ENCODE data around the gene WDR5B. TPM values are rescaled to one million over a fixed set of nuclear protein-coding genes. Genes with fewer than 3 reads are reported as not detected.
"Not testable (repeated sequence)": the region's sequence is repeated elsewhere in the genome, so short reads cannot be mapped to it uniquely, and the experiment has no call there.

Gene WDR5B
- total RNA-seq, 1 donor from 2014 or later, result 5.6 TPM

DNA sequence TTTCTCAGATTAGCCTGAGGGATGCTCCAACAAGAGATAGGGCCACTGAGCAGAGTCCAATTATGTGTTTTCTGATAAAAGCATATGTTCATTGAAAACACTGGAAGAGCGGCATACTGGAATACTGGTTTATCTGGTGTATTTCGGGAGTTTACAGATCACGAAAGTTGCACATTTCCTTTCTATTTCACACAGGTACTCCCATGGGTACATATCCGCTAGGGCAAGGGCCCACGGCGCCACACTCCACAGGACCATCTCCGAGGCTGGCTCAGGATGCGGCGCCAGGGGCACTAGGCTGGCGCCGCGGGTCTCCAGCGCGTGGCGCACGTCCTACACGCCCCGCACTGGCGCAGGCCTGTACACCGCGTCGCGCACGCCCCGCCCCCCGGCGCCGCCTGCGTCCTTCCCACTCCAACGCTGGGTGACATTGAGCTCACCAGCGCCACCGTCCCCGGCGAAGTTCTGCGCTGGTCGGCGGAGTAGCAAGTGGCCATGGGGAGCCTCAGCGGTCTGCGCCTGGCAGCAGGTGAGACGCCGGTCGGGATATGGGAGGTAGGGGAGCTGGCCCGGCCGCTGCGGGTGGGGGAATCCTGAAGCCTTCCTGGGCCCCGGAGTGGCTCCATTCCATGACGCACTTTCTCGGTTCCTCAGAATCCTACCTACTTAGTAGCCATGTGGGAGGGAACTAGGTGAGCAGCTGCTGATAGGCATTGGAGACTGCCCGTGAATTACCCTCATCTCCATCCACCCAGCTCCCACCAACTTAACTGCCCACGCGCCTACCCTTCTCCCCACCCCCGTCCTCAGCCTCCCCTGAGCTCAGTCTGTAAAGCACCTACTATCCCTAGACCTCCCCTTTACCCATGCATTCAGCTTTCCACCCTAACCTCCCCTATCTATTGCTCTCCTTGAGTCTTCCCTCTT lies 31.8 kb downstream of the WDR5B start, which contains the start of gene FAM162A:
TSS of gene FAM162A (plus strand) at position 412 of the 927 bp plus-strand sequence. CDS start at position 496, 84 bp downstream.
- no peaks in the 10 kb centered on the region for H3K9me3 Mint-ChIP-seq
- H3K4me1 Mint-ChIP-seq (ENCODE audit: low read depth), result peaks cover 81% of the 10 kb centered on the region
- no peaks in the 10 kb centered on the region for H3K27me3 Mint-ChIP-seq (ENCODE audit: insufficient read depth)
- peaks cover 23% of the 10 kb centered on the region for H3K36me3 Mint-ChIP-seq (ENCODE audit: low read depth)
- peak within 1 kb of the TSS; percentile 90 for H3K27ac Mint-ChIP-seq
- intact Hi-C loops (cut with micrococcal nuclease), result loop anchor here (1.0 to 10.0 kb wide), 13 partner anchors 19 to 1639 kb away; partner anchors contain the start of genes EAF2, GOLGB1, GTF2E1 and IQCB1
- peak; percentile 93 for DNase-seq (ENCODE audit: low spot score)
- peak within 1 kb of the TSS; percentile 96 for H3K4me3 Mint-ChIP-seq

DNA sequence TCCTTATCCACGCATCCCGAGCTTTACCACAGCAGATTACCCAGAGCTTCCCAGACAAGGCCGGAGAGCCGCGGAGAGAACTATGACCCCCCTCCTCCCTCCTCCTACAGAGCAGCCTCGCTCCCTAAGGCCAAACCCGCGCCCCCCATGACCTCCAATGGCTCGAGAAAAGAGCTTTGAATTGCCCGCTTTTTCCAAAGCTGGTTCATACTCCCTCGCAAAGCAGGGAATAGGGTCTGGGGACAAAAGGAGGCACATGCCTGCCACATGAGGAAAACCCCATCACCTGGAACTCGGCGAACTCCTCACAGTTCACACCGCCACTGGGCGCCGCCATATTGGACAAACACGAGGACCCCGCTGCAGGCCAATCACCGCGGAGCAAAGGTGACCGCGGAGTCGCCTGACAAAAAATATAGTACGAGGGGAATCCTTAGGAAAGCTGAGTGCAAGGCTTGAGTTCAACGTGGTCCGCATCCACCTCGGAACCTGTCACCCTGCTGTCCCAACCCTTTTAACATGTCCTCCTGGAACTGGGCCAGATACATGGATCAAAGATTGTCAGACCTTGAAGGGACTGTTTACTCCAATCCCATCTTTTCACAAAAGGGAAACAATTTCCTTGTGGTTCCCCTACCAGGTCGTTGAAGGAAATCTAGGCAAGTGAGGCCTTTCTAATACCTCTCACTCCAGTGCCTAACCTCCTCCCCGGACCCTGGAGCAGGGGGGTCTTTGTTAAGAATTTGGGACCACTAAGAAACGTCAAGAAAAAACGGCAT lies 32.8 kb downstream of the WDR5B start, which contains the start of gene MIX23:
TSS of gene MIX23 (minus strand) at position 344 of the 779 bp plus-strand sequence. CDS start at position 337, 7 bp downstream.
- no peaks in the 10 kb centered on the region for H3K27me3 Mint-ChIP-seq (ENCODE audit: insufficient read depth)
- peaks cover 83% of the 10 kb centered on the region for H3K4me1 Mint-ChIP-seq (ENCODE audit: low read depth)

DNA sequence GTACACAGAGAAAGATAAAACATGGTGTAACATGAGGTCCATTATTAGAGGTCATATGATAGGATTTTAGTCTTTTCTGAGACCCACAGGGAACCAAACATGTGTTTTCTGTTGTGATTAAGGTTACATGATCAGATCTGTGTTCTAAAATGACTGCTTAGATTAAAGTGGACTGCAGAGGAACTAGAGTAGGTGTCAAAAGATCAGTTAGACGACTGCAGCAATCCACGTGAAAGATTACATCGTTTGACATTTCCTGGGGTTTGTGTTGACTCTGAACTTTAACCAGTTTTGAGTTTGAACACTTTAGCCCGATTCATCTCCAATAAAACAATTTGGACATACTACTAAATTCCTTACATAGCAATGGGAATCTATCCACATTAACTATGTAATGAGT lies 37.9 kb downstream of the WDR5B start:
- H3K4me3 Mint-ChIP-seq, result no peak overlapping the region
- no peaks in the 10 kb centered on the region for H3K9me3 Mint-ChIP-seq
- peaks cover 54% of the 10 kb centered on the region for H3K4me1 Mint-ChIP-seq (ENCODE audit: low read depth)
- peaks cover 24% of the 10 kb centered on the region for H3K36me3 Mint-ChIP-seq (ENCODE audit: low read depth)
- H3K27me3 Mint-ChIP-seq (ENCODE audit: insufficient read depth), result no peaks in the 10 kb centered on the region
- H3K27ac Mint-ChIP-seq, result peak overlapping the region; percentile 43
- intact Hi-C loops (cut with micrococcal nuclease), result no loop called here
- DNase-seq (ENCODE audit: low spot score), result no peak

More for the DNA sequence above, 32.8 kb downstream of the WDR5B start, which contains the start of gene MIX23:
- intact Hi-C loops (cut with micrococcal nuclease), result loop anchor here (2.0 to 10.0 kb wide), 4 partner anchors 412 to 1638 kb away; partner anchors contain the start of genes EAF2, GTF2E1, IQCB1 and RABL3
- peak within 1 kb of the TSS; percentile 90 for H3K27ac Mint-ChIP-seq
- H3K4me3 Mint-ChIP-seq, result peak within 1 kb of the TSS; percentile 96
- peaks cover 22% of the 10 kb centered on the region for H3K36me3 Mint-ChIP-seq (ENCODE audit: low read depth)
- DNase-seq (ENCODE audit: low spot score), result peak; percentile 79
- H3K9me3 Mint-ChIP-seq, result no peaks in the 10 kb centered on the region

DNA sequence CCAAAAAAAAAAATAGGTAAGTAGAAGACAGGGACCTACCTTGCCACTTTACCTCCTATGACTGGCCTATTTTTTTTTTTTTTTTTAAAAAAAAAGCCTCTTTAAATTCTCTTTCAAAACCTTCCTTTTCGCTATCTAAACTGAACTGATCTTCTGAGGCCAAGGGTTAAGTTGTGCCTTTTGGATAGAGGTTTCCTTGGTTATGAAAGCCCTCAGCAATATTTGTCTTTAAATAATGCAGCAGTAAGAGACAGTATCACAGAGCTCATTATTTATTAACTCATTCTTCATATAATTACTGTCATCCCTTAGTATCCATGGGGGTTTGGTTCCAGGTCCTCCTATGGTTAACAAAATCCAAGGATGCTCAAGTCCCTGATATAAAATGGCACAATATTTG lies 41.8 kb downstream of the WDR5B start:
- DNase-seq (ENCODE audit: low spot score), result no peak
- Mint-ChIP-seq H3K36me3 (ENCODE audit: low read depth) (peaks cover 35% of the 10 kb centered on the region), H3K4me1 (ENCODE audit: low read depth) (peaks cover 28% of the 10 kb centered on the region), H3K9me3 (no peaks in the 10 kb centered on the region), H3K4me3 (no peak overlapping the region), H3K27ac (no peak overlapping the region), H3K27me3 (ENCODE audit: insufficient read depth) (no peaks in the 10 kb centered on the region)
- intact Hi-C loops (cut with micrococcal nuclease), result no loop called here

DNA sequence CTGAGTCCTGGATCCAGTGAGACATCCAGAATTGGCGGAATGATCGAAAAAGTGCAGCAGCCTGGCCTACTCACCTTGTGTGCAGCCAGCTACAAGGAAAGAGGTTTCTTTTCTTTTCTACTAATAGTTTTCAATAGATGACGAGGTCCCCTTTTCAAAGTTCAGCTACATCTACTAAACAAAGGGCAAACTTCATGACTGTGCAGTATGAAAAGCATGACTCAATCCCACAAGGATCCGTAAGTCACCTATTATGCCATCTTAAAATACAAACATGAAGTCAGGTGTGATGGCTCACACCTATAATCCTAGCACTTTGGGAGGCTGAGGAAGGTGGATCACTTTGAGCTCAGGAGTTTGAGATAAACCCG lies 49.5 kb downstream of the WDR5B start:
- intact Hi-C loops (cut with micrococcal nuclease), result no loop called here
- no peak overlapping the region for H3K27ac Mint-ChIP-seq
- H3K27me3 Mint-ChIP-seq (ENCODE audit: insufficient read depth), result no peaks in the 10 kb centered on the region
- no peaks in the 10 kb centered on the region for H3K9me3 Mint-ChIP-seq
- H3K36me3 Mint-ChIP-seq (ENCODE audit: low read depth), result peaks cover 51% of the 10 kb centered on the region
- DNase-seq (ENCODE audit: low spot score), result no peak
- no peak overlapping the region for H3K4me3 Mint-ChIP-seq
- H3K4me1 Mint-ChIP-seq (ENCODE audit: low read depth), result peaks cover 52% of the 10 kb centered on the region

DNA sequence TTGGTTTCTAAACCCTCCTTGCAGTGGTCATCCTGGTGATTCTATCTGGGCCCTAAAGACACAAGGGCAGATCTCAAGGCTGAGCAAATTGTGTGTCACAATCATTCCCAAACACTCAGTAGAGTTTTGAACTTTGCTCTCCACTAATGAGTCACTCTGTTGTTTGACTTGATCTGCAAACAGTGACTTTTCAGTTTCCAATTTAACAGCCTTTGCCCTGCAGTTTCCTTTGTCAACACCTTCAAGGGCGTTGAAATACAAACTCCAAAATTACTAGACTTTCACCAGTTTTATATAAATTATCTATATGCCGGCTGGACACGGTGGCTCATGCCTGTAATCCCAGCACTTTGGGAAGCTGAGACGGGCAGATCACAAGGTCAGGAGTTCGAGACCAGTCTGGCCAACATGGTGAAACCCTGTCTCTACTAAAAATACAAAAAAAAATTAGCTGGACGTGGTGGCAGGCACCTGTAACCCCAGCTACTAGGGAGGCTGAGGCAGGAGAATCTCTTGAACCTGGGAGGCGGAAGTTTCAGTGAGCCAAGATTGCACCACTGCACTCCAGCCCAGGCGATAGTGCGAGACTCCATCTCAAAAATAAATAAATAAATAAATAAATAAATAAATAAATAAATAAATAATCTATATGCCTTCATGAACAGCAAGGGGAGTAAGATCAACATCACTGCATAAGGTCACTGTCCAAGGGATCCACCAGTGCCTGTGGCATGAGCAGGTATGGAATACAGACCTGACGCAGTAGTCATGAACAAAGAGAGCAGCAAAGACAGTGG lies 50.1 kb downstream of the WDR5B start:
- Mint-ChIP-seq H3K27ac (peak overlapping the region; percentile 91), H3K4me3 (peak overlapping the region; percentile 15), H3K36me3 (ENCODE audit: low read depth) (peaks cover 47% of the 10 kb centered on the region), H3K4me1 (ENCODE audit: low read depth) (peaks cover 47% of the 10 kb centered on the region)
- intact Hi-C loops (cut with micrococcal nuclease), result loop anchor here (1.0 kb wide), 10 partner anchors 19 to 819 kb away; partner anchors contain the start of genes FAM162A and WDR5B
- H3K27me3 Mint-ChIP-seq (ENCODE audit: insufficient read depth); DNase-seq (ENCODE audit: low spot score); H3K9me3 Mint-ChIP-seq: not testable (repeated sequence)

DNA sequence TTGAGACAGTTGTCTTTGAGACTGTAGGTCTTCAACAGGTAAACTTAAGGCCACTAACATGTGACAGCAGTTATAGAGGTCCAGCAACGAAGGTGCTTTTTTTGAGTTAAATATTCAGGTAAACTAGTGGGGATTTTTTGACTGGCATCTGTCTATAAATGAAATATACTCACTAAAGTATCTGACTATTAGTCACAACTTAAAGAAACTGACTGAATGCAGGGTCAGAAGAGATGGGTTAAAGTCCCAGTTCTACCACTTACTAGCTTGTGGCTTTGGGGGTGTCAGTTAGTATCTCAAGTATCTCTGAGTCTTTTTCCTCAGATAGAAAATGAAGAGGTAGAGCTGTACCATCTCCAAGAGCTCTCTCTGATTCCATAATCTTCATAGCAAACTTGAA lies 50.8 kb downstream of the WDR5B start:
- no peak for DNase-seq (ENCODE audit: low spot score)
- intact Hi-C loops (cut with micrococcal nuclease), result loop anchor here (1.0 kb wide), 10 partner anchors 19 to 819 kb away; partner anchors contain the start of genes FAM162A and WDR5B
- Mint-ChIP-seq H3K4me1 (ENCODE audit: low read depth) (peaks cover 47% of the 10 kb centered on the region), H3K27ac (peak overlapping the region; percentile 91), H3K36me3 (ENCODE audit: low read depth) (peaks cover 45% of the 10 kb centered on the region), H3K4me3 (peak overlapping the region; percentile 42), H3K9me3 (no peaks in the 10 kb centered on the region), H3K27me3 (ENCODE audit: insufficient read depth) (no peaks in the 10 kb centered on the region)

DNA sequence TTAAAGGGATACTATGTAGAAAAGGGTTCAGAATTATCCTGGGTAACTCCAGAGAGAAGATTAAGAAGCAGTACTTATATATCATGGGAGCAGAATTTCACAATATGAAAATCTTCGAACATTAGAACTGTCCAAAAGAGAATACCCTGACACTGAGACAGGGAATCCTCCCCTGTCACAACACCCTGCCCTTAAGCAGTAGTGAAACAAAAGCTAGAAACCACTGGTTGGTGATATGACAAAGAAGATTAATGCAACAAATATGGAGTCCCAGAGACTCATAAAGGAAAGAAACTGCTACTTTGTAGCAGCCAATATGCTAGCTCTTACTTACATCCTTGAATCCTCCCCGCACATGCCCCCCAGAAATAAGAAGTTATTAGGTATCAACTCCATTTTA lies 51.4 kb downstream of the WDR5B start:
- H3K27me3 Mint-ChIP-seq (ENCODE audit: insufficient read depth), result no peaks in the 10 kb centered on the region
- intact Hi-C loops (cut with micrococcal nuclease), result no loop called here
- no peaks in the 10 kb centered on the region for H3K9me3 Mint-ChIP-seq
- peak overlapping the region; percentile 42 for H3K4me3 Mint-ChIP-seq
- peak overlapping the region; percentile 91 for H3K27ac Mint-ChIP-seq
- peaks cover 46% of the 10 kb centered on the region for H3K4me1 Mint-ChIP-seq (ENCODE audit: low read depth)
- no peak for DNase-seq (ENCODE audit: low spot score)
- peaks cover 45% of the 10 kb centered on the region for H3K36me3 Mint-ChIP-seq (ENCODE audit: low read depth)

Other genes with a start within 250 kb of the WDR5B start
- gene CASR, start 232.4 kb downstream of the WDR5B start, total RNA-seq, result not detected in 2 replicates
- not detected in 2 replicates for gene CSTA, start 90.8 kb downstream of the WDR5B start, total RNA-seq
- gene MIX23, start 32.8 kb downstream of the WDR5B start, total RNA-seq, result 106 and 111 TPM in 2 replicates
- 63.7 and 70.0 TPM in 2 replicates for gene FAM162A, start 31.9 kb downstream of the WDR5B start, total RNA-seq
- gene KPNA1, start 98.9 kb upstream of the WDR5B start, total RNA-seq, result 81.7 and 88.2 TPM in 2 replicates
- gene PARP9, start 148.2 kb upstream of the WDR5B start, total RNA-seq, result 45.0 and 47.3 TPM in 2 replicates
- 40.8 and 44.5 TPM in 2 replicates for gene DTX3L, start 148.3 kb upstream of the WDR5B start, total RNA-seq
- 12.8 and 13.2 TPM in 2 replicates for gene PARP15, start 161.6 kb upstream of the WDR5B start, total RNA-seq